AG20443 (cell line): Measurements from ENCODE around the gene CACNB2.

ENCODE experiments used
- DNase-seq: peaks from one replicate; pipeline ENCODE4 v3.0.0; 2012; ENCODE audit warnings: low spot score, mixed read lengths

The CACNB2 gene

DNA sequence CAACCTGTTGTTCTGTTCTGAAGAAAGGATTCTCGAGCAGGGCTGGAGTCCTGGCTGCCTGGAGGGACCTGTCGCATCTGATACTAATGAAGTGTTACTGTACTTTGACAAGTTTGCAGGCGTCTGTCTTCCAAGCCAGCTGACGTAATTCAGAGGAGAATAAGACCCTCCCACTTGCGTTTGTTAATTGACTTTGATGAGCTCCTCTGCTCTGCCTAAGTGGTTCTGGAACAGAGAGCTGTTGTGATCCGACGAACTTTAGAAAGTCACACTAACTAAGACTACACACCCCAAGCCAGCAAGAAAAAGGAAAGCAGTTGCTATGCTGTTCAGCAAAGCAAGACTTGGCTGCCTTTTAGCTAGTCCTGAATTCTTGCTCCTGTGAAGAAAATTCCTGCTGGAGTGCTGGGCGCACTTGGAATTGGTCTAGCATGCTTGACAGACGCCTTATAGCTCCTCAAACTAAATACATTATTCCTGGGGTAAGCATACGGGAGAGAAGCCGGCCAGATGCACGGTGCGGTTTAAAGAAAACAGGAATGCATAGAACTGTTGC lies 200.3 kb downstream of the CACNB2 start:
- DNase-seq, result peak; percentile 42

DNA sequence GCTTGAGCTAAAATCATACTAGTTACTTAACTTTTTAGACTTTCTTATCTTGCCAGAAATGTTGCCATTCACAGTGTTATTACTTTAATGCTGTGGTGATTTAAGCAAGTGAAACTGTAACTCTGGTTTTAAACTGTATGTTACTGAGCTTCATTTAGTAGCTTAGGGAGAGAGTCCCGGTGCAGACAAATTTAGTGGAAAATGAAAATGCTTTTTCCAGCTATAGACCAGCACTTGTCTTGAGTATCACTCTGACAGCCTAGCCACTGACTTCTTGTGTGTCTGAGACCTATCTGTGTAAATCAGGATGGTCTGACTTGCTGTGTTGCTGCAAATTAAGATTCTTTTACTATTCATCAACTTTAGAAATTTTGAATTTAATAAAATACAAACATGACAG lies 200.8 kb downstream of the CACNB2 start:
- DNase-seq, result no peak

DNA sequence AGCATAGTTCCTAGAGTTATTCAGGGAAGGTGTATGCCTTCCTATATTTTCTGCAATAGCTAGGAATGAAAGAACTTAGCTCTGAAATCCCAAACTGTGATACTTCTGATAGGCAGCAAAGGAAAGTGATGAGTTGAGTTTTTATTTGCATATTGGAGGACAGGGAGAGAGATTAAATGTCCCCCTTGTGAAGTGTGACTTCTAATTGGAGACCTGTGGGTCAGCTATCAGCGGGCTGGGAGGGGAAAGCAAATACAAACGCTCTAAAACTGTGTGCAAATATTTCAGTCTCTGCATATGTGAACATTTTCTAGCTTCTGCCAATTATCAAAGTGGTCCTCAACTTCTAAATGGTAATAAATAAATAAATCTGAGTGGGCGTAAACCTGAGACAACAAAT lies 203.3 kb downstream of the CACNB2 start:
- no peak for DNase-seq

DNA sequence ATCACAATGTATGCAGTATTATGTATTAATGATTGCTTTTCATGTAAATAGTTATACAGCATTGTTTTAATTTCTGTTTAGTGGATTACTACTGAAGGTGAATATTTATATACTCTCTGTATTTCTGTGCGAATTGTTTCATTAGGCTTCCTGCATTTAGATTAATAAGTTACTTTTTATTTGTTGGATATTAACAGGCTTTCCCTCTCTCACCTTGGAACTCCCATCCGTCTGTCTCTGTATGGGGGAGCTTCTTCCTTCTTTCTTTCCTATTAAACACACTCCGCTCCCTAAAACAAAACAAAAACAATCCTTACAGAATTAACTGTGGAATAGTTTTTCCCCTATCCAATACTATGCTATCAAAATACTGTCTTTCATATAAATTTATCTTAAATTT lies 205.1 kb downstream of the CACNB2 start:
- DNase-seq, result no peak

DNA sequence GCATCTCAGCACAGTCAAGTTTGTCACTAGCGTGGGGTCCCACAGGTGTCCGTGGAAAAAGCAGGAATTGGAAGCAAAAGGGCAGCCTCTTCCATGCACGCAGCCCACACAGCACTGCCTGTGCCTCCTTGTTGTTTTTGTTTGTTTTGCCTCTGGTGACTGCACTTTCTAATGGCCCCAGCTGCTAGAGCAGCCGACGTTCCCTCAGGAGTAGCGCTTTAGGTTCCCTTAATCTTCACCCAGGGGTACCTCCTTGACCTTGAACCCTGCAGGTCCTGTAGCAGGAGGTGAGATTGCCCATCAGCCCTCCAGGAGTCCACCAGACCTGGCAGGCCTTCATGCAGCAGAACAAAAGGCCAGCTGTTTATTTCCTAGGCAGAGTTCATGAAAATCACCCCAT lies 210.1 kb downstream of the CACNB2 start:
- no peak for DNase-seq

DNA sequence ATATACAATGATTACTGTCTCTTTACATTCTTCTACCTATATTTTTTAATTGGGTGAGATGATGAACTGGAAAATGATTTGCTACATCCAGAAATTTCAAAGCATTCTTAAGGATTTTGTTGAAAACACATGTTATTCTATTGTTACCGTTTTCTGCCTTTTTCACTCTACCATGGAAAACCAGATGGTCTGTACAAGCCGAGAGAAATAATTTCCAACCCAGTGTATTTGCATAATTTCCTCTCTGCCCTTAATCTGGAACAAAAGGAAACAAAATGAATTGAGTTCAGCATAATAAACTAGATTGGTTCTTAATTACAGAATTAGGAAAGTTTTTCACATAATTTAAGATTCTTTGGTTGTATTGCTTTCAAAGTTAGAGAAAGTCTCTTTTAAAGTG lies 211.2 kb downstream of the CACNB2 start:
- DNase-seq, result no peak

DNA sequence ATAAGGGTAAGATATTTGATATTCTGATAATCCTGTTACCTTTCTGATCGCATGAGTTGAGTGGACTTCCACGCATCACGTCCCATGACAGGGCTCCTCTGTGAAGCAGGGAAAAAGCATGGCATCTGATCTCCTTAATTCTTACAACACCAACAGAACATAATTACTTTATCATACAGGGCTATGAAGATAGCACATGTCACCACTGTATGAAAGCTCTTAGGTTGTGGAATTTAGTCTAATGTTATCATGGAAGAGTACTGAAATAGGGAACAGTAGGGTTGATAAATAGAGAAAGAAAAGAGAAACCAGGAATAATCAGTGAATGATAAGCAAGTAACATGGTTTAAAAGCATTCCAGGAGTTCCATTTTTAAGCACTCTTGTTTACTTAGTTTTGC lies 212.0 kb downstream of the CACNB2 start:
- DNase-seq, result no peak

DNA sequence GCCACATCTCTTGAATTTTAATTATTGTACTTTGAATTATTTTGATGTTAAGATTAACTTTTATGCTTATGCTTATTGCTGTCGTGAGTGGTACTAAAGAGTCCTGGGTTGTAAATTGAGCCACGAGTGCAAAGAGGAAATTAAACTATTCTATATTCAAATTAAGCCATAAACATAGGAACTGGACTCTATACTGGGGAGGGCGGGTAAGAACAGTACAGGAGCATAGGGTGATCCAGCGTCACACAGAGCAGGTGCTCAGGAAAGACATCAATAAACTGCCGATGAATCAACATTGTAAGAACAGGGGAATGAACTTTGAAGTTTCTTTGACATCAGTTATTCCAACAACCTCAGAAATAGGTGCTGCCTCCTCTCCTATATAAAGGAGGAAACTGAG lies 219.6 kb downstream of the CACNB2 start:
- no peak for DNase-seq

DNA sequence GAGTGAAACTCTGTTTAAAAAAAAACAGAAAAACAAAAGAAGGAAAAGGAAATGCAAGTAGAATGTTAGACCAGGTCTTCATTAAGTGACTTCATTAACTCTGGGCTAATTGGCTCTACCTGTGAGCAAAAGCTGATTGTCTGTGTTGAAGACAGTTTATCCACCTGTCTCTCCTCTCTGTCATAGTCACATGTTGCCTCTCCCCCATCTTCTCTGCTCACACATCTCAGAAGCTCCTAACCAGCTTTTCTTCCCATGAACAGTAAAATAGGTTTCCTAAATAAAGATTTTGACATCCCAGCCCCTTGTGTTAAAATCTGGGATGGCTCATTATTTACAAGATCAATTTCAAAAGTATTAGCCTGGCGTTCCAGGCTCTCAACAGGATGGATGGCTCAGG lies 222.7 kb downstream of the CACNB2 start:
- no peak for DNase-seq

DNA sequence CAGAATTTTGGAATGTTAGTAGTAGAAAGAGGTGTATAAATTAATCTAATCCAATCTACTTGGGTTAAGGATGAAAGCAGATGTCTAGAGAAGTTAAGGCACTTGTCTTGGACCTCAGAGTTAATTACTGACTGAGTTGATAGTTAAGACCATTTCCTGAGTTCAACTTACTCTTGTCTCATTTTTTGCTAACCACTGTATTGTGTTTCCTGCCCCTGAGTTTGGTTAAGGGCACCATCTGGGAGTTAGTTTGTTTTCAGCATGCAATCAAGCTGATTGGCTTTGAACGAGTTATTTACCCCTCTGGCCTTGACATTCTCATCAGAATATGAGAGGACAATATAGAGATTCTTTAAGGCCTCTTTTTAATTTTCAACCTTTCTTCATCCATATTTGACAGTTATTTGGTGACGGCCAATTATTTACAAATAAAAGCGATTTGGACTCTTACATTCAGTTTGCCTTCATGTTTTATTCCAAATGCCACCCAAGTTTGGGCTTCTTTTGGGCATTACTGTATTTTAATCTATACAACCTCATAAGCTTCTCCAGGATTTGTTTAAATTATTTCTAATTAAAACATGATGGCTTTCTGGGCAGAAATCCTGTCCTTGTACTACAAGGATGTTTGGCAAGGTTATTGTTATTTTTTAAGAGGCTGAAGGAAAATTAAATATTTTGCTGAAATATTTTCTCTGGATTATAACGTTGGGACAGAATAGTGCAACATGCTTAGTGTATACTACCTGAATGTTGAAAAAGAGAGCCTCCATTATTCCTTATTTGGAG lies 225.0 kb downstream of the CACNB2 start:
- DNase-seq, result no peak

DNA sequence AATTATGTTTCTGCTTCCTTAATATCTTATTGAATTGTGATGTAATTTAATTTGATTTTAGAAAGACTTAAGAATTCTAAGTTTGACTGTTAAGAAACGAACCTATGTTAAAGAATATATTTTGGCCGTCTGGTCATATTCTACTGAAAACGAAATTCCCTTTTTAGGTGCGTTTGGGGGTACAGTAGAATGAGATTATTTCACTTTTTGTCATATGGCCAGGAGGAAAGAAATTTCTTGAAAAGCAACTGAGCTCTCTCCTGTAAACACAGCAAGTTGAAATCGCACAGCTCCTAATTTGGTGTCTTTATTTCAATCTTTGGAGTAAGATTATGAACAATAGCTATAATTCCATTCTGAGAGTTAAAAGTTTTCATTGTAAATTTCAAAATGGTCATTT lies 227.6 kb downstream of the CACNB2 start:
- no peak for DNase-seq

DNA sequence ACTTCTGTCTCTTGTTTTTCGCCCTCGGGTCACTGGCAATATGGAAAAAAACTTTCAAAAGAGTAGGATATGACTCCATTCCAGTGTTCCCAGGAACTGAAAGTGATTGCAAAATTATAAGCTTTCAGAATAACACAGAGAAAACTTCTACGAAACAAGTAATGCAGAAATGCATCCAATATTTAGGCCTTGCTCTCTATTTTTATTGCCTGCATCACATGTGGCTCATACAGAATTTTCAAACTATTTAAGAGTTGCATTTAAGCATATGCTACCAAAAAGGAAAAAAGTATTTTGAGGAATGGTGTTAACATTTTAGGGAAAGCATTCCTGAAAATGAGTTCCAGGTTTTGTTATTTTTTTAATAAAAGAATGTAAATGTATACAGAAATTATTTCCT lies 228.0 kb downstream of the CACNB2 start:
- no peak for DNase-seq

DNA sequence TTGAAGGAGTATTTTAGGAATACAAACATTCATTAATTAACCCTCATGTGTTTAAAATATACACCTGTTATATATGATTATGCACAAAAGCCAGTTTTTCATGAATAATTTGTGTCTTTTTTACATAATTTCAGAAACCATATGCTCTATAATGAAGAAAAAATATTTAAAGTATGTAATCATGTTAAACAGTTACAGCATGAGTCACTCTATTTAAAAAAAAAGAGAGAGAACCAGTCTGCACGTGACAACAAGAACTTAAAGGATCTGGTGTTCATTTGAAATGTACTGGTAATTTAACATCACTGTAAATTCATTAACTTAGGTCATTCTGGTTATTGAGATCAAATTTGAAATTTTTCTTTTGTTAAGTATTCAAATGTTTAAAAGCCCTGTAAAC lies 228.5 kb downstream of the CACNB2 start:
- no peak for DNase-seq

DNA sequence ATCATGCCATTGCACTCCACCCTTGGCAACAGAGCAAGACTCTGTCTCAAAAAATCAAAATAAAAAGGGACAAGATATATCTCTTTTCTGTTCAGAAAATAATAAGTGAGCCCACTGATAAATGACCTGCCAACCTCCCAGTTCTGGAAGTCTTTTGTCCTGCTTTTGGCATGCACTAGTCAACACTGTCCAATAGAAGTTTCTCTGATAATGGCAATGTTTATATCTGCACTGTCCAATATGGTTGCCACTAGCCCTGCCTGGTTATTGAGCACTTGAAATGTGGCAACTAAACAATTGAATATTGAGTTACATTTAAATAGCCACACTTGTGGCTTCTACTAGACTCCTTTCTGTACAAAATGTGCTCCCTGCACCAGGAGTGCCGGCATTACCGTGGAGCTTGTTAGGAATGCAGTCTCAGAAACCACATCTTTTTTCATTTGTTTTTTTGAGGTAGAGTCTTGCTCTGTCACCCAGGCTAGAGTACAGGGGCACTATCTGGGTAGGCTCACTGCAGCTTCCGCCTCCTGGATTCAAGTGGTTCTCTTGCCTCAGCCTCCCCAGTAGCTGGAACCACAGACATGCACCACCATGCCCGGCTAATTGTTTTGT lies 229.7 kb downstream of the CACNB2 start:
- DNase-seq, result no peak

DNA sequence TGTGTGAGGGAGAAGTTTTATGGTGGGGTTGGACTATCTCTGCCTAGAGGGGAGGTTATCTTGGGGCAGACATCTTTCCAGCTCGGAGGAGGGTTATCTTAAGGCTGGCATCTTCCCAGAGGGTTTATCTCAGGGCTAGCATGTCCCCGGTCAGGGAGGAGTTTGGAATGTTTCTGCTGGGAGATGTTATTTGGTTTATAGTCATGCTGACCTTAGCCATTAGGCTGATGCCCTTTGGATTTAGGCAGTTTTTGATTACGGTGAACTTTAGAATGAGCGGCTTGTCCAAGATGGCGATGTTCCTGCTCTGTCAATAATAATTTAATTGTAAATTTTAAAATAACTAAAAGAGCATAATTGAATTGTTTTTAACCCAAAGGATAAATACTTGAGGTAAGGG lies 236.4 kb downstream of the CACNB2 start:
- no peak for DNase-seq

DNA sequence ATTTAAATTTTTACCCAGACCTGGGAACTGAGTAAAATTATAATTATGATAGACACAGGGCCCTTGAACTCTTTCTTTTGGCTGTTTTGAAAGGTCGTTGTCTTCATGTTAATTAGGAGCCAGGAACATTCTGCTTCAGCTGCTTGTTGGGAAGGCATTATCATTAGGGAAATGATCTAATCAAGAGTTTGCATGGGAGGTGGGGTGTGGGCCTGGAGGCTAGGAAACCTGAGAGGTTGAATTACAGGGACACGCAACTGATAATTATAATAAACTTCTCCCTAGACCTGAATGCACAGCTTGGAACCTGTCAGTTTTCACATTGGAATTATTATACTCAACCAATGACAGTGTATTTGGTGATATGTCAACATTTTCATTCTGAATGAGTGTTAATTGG lies 237.7 kb downstream of the CACNB2 start:
- no peak for DNase-seq

DNA sequence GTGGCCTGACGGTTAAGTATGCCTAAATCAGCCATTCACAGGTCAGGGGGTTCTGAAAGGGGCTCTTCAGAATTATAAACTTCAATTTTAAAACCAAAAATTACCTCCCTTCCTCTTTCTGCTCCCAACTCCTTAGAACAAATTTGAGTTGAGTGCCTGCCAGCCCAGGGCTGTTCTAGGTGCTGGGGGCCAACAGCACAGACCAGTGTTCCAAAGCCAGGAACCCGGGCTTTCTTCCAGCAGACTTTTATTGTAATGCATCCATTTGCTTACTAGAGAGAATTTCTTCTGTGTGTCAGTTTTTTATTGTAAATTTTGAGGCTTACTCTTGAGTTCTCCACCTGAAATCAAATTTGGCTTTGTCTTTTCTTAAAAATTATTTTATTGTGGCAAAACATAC lies 238.5 kb downstream of the CACNB2 start:
- no peak for DNase-seq

DNA sequence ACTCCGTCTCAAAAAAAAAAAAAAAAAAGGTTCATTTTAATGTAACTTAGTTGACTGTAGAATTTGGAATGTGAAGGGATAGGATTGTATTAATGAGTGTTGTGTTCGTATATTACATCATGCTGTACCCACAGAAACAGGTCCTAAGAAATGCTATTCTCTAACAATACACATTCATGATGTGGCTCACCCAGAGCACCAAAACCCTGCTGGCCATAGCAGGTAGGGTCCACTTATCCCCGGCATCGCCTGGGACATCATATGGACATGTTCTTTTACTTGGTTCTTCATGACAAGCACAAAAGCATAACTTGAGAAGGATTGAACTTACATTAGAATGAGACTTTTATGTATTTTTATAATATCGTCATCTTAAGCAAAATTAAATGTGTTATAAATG lies 241.5 kb downstream of the CACNB2 start:
- DNase-seq, result no peak

DNA sequence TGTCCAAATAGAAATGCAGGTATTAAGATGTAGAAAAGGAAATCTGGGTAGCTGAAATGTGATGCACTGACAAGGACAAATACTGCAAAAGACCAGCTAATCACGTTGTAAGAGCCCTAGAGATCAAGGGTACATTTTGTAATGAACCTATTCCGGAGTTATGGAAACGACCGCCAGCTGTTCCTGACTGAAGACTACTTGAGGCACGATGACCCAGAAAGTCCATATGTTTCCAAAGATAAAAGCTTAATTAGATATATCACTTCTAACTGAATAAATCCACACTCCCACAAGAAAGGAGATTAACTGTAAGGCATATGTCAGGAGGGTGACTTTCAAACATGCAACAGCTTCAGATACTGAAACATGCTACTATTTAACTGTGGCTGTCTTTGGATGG lies 257.7 kb downstream of the CACNB2 start:
- DNase-seq, result no peak

DNA sequence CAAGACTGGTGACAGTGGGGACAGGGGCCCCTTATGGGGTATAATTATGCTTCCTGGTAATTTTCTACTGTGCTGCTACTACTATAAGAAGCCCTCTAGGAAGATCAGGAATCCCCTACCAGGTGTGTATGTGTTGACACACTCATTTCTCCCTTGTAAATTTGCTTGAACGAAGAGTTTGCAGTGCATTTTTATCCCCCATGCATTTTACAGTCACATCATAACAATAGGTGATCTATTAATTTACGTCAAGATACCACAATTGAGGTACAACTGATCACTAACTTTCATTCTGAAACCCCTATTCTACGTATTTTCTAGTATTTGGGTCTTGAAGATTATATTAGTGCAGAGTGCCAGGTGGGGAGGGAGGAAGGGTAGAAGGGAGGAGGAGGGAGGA lies 258.9 kb downstream of the CACNB2 start:
- DNase-seq, result no peak

DNA sequence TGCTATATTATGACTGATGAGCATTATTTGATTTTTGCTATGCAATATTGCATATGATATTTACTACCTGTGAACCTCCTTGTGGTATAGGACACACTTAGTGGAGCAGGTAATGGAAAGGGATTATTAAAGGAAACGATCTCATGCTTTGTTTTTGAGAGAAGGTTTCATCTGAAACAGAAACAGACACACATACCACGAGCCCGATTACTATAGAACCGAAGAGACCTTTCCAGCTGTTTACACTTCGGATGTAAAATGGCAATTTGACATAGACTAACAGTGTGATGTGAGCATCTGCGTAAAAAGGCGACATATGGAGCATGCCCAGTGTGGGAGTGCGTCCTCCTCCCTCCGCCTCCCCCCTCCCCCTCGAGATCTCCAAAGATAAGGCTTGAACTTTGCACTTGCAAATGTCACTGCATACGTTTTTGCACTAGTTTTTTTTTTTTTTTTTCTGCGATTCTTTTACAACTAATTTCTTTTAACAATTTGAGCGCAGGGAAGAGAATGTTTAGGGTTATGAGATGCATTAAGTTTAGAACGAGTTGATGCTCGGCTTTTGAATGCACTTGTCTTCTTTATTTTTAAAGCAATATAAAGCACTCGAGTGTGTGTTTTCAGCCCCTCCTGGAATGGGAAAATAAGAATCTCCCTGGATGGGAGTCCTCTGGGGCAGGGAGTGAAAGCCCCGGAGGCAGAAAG lies 260.1 kb downstream of the CACNB2 start:
- DNase-seq, result no peak

DNA sequence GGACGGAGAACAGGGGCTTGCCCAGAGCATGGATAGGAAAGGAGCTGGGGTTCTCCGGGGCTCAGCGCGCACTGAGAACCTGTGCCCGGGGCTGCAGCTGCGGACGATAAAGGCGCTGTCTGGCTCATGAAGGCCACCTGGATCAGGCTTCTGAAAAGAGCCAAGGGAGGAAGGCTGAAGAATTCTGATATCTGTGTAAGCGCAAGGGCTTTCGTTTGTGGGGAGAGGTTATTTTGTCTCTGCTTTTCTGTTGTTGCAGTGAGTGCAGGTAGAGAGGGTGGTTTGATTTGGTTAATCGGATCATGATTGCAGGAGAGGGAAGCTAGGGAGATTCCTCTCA lies 260.7 kb downstream of the CACNB2 start:
- DNase-seq, result peak; percentile 21
